MM.1S (cell line): ENCODE measurements around the gene SEPTIN3.

Experiments
- DNase-seq: peaks from one replicate; pipeline ENCODE4 v3.0.0-alpha.2; 2015
- H2AFZ ChIP-seq: fragments of 300-600 bp; sonication (generic); 2 replicates; pipeline ENCODE4 v1.6.0; 2016; ENCODE audit warnings: antibody characterized with exemption, low read length
- H3F3A ChIP-seq: fragments of 300-600 bp; sonication (generic); 2 replicates; pipeline ENCODE4 v1.6.1; 2016; ENCODE audit warnings: mild to moderate bottlenecking, antibody characterized with exemption, low read length, moderate library complexity, mixed read lengths; ENCODE audit not compliant: insufficient read depth
- H3K27ac ChIP-seq: fragments of 300-600 bp; sonication (generic); 2 replicates; pipeline ENCODE4 v1.5.1; 2016; ENCODE audit warnings: mild to moderate bottlenecking, low read length
- H3K27me3 ChIP-seq: fragments of 300-600 bp; sonication (generic); replicated peaks from 2 replicates; pipeline ENCODE4 v1.6.0; 2016; ENCODE audit warnings: low read length; ENCODE audit not compliant: insufficient read depth
- H3K36me3 ChIP-seq: fragments of 300-600 bp; sonication (generic); replicated peaks from 2 replicates; pipeline ENCODE4 v1.6.1; 2016; ENCODE audit warnings: mild to moderate bottlenecking, low read length, mixed read lengths; ENCODE audit not compliant: insufficient read depth
- H3K4me1 ChIP-seq: fragments of 300-600 bp; sonication (generic); 2 replicates; pipeline ENCODE4 v1.6.1; 2016; ENCODE audit warnings: low read length, mixed read lengths
- H3K4me2 ChIP-seq: fragments of 300-600 bp; sonication (generic); 2 replicates; pipeline ENCODE4 v1.6.0; 2016; ENCODE audit warnings: low read depth, low read length
- H3K4me3 ChIP-seq: fragments of 300-600 bp; sonication (generic); 2 replicates; pipeline ENCODE4 v1.5.1; 2016; ENCODE audit warnings: low read length, mixed read lengths
- H3K79me2 ChIP-seq: fragments of 300-600 bp; sonication (generic); 2 replicates; pipeline ENCODE4 v1.6.1; 2016; ENCODE audit warnings: mixed run types, low read length, mixed read lengths
- H3K9ac ChIP-seq: fragments of 300-600 bp; sonication (generic); 2 replicates; pipeline ENCODE4 v1.6.1; 2016; ENCODE audit warnings: low read length, mixed read lengths
- H3K9me2 ChIP-seq: fragments of 300-600 bp; sonication (generic); replicated peaks from 2 replicates; pipeline ENCODE4 v1.6.1; 2016; ENCODE audit warnings: mild to moderate bottlenecking, low read length, mixed read lengths; ENCODE audit not compliant: insufficient read depth
- H3K9me3 ChIP-seq: fragments of 300-600 bp; sonication (generic); replicated peaks from 2 replicates; pipeline ENCODE4 v1.6.1; 2016; ENCODE audit warnings: mild to moderate bottlenecking, low read length, mixed read lengths; ENCODE audit not compliant: insufficient read depth
- H4K20me1 ChIP-seq: fragments of 300-600 bp; sonication (generic); 2 replicates; pipeline ENCODE4 v1.6.1; 2016; ENCODE audit warnings: mild to moderate bottlenecking, low read length, moderate library complexity, mixed read lengths; ENCODE audit not compliant: insufficient read depth
- CTCF ChIP-seq: fragments of 300-600 bp; sonication (generic); IDR thresholded peaks from 2 replicates; pipeline ENCODE4 v1.5.1; 2016; ENCODE audit warnings: antibody characterized with exemption, low read length, mixed read lengths
- EZH2 ChIP-seq: fragments of 300-600 bp; sonication (generic); optimal IDR thresholded peaks from 2 replicates; pipeline ENCODE3; 2017; ENCODE audit warnings: low read depth, mild to moderate bottlenecking, antibody characterized with exemption, low read length, mixed read lengths
- EZH2phosphoT487 ChIP-seq: fragments of 300-600 bp; sonication (generic); IDR thresholded peaks from 2 replicates; pipeline ENCODE4 v1.6.1; 2018; ENCODE audit warnings: antibody characterized with exemption, low read length

SEPTIN3 gene

GRCh38 chr22:42018224-42018623 is 49.0 kb downstream of the SEPTIN3 start:
- Histone ChIP-seq H4K20me1 (no peaks in the 10 kb centered on the region), H3K9me2 (no peaks in the 10 kb centered on the region), H3K9me3 (no peaks in the 10 kb centered on the region), H3K36me3 (no peaks in the 10 kb centered on the region), H3K27me3 (no peaks in the 10 kb centered on the region), H3F3A (no peaks in the 10 kb centered on the region), H2AFZ (no peak overlapping the region), H3K4me3 (no peak overlapping the region), H3K27ac (no peak overlapping the region), H3K79me2 (no peaks in the 10 kb centered on the region), H3K4me2 (no peak overlapping the region), H3K4me1 (peaks cover 12% of the 10 kb centered on the region), H3K9ac (no peak overlapping the region)
- no peak for TF ChIP-seq EZH2phosphoT487
- TF ChIP-seq EZH2: no peak
- no peak for TF ChIP-seq CTCF
- DNase-seq: no peak
